Neutrophil (primary cell): Measurements from ENCODE around the gene PLAGL2.

Experiments
- H3K27ac ChIP-seq: fragments of 200-600 bp; sonication (generic); 2 replicates; pipeline ENCODE4 v1.5.1; 2016; ENCODE audit warnings: mild to moderate bottlenecking, moderate library complexity
- H3K27me3 ChIP-seq: fragments of 200-600 bp; sonication (generic); 2 replicates; pipeline ENCODE4 v1.6.0; 2016; ENCODE audit warnings: mild to moderate bottlenecking
- H3K36me3 ChIP-seq: fragments of 200-600 bp; sonication (generic); 2 replicates; pipeline ENCODE4 v1.5.1; 2017
- H3K4me1 ChIP-seq, 2 experiments: fragments of 200-600 bp in 1 of 2; sonication (generic) in 1 of 2; 1 replicate in 1 of 2; 2 replicates in 1 of 2; pipeline versions ENCODE4 v1.5.1 to v1.6.1; 2013 to 2016; ENCODE audit warnings: low read depth in 1 of 2, low read length in 1 of 2, mild to moderate bottlenecking in 1 of 2, moderate library complexity in 1 of 2; ENCODE audit not compliant: control insufficient read depth in 1 of 2, insufficient read depth in 1 of 2
- H3K4me3 ChIP-seq, 2 experiments: fragments of 200-600 bp in 1 of 2; sonication (generic) in 1 of 2; 1 replicate in 1 of 2; 2 replicates in 1 of 2; pipeline ENCODE4 v1.5.1; 2013 to 2016; ENCODE audit warnings: low read depth in 1 of 2, low read length in 1 of 2, mild to moderate bottlenecking in 1 of 2, moderate library complexity in 1 of 2
- H3K9me3 ChIP-seq: fragments of 200-600 bp; sonication (generic); 2 replicates; pipeline ENCODE4 v1.5.1; 2016
- TF ChIP-seq, protein P1 (sequence below): fragments of 200-600 bp; sonication (generic); IDR thresholded peaks from 2 replicates; pipeline ENCODE4 v1.5.1; 2016; ENCODE audit warnings: antibody characterized with exemption

Gene PLAGL2

DNA sequence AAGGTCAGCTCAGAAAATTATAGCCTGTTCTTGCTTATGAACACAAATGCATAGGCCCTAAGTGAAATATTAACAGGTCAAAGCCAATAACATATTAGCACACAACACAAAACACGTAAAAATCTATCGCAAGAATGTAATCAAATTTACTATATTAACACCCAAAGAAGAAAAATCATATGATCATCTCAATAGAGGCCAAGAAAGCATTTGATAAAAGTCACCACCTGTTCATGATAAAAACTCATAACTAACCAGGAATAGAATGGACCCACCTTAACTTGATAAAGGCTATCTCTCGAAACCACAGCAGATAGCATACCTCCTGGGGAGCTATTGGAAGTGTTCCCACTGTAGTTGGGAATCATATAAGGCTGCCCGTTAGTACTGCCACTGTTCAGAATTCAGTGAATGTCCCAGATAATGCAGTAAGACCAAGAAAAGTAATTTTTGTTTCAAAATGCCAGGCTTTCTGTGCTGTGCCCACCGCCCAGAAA, 21.8 kb upstream of the PLAGL2 start:
- Histone ChIP-seq H3K36me3 (peaks cover 5% of the 10 kb centered on the region), H3K4me3 (no peak overlapping the region), H3K4me1 (peaks cover 61 to 62% of the 10 kb centered on the region in 2 experiments), H3K27ac (peak overlapping the region; percentile 79), H3K27me3 (no peaks in the 10 kb centered on the region), H3K9me3 (no peaks in the 10 kb centered on the region)
- TF ChIP-seq, protein P1, sequence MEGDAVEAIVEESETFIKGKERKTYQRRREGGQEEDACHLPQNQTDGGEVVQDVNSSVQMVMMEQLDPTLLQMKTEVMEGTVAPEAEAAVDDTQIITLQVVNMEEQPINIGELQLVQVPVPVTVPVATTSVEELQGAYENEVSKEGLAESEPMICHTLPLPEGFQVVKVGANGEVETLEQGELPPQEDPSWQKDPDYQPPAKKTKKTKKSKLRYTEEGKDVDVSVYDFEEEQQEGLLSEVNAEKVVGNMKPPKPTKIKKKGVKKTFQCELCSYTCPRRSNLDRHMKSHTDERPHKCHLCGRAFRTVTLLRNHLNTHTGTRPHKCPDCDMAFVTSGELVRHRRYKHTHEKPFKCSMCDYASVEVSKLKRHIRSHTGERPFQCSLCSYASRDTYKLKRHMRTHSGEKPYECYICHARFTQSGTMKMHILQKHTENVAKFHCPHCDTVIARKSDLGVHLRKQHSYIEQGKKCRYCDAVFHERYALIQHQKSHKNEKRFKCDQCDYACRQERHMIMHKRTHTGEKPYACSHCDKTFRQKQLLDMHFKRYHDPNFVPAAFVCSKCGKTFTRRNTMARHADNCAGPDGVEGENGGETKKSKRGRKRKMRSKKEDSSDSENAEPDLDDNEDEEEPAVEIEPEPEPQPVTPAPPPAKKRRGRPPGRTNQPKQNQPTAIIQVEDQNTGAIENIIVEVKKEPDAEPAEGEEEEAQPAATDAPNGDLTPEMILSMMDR, result no peak

DNA sequence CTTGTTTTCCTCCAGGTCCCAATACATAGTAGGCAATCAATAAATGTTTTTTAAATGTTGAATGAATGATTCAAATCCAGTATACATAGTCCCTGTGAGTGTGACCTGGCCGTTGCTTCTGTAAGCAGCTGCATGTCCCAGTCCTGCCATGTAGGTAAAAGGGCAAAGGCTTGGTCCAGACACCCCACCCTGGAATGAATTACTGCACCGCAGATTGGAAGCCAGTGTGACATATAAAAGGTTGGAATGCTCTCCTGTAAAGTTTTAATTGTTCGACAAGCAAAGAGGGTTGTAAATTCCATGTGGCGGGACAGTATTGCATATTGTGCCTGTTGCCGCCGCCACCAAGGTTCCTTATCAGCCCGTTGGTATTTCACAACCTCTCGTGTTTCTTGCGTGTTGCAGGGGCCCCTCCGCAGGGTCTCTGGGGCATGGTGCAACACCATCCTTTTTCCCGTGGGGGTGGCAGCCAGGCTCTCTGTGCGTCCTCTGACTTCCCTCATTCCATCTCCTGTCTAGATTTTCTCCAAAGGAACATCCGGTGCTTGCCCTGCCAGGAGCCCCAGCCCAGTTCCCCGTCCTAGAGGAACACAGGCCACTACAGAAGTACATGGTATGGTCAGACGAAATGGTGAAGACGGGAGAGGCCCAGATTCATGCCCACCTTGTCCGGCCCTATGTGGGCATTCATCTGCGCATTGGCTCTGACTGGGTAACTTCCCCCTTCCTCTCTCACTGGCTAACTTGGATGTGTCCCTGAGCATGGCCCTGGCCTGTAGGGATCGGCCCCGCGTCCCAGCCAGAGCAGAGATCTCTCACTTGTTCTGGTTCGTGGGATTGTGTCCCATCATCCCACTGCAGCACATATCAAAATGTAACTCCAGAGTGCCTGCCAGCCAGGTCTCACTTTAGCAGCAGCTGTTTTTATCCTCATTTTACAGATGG, 20.5 kb upstream of the PLAGL2 start:
- H3K4me3 ChIP-seq, result peak overlapping the region; percentile 12 to 54
- TF ChIP-seq, protein P1, result no peak
- peaks cover 48 to 49% of the 10 kb centered on the region in 2 experiments for H3K4me1 ChIP-seq
- H3K36me3 ChIP-seq, result peaks cover 15% of the 10 kb centered on the region
- H3K27ac ChIP-seq, result peak overlapping the region; percentile 79
- H3K9me3 ChIP-seq, result no peaks in the 10 kb centered on the region
- H3K27me3 ChIP-seq, result no peaks in the 10 kb centered on the region

DNA sequence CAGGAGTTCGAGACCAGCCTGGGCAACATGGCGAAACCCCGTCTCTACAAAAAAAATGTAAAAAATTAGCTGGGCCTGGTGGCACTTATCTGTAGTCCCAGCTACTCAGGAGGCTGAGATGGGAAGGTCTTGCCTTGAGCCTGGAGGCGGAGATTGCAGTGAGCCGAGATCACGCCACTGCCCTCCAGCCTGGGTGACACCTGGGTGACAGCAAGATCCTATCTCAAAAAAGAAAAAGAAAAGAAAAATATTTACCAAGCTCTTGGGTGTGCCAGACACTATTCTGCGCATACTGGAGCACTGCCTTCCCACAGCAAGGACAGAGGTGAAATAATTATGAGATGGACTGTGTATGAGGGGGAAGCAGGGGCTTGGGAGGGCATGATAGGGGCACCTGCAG, 19.8 kb upstream of the PLAGL2 start:
- TF ChIP-seq, protein P1, result no peak
- Histone ChIP-seq H3K36me3 (peaks cover 22% of the 10 kb centered on the region), H3K4me1 (peaks cover 41 to 42% of the 10 kb centered on the region in 2 experiments), H3K27ac (peak overlapping the region; percentile 79), H3K9me3 (no peaks in the 10 kb centered on the region), H3K4me3 (peak overlapping the region; percentile 12 to 54), H3K27me3 (no peaks in the 10 kb centered on the region)

DNA sequence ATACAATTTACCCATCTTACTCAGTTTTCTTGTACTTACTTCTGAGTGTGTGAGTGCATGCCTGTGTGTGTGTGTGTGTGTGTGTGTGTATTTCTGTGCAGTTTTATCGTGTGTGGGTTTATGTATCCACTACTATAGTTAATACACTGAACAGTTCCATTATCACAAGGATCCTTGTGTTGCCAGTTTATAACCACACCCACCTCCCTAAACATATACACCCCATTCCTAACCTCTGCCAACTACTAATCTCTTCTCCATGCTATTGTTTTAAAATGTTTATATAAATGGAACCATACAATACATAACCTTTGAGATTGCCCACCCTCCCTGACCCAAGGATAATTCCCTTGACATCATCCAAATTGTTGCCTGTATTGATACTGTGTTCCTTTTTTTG, 18.8 kb upstream of the PLAGL2 start:
- peaks cover 24% of the 10 kb centered on the region for H3K36me3 ChIP-seq
- no peaks in the 10 kb centered on the region for H3K27me3 ChIP-seq

DNA sequence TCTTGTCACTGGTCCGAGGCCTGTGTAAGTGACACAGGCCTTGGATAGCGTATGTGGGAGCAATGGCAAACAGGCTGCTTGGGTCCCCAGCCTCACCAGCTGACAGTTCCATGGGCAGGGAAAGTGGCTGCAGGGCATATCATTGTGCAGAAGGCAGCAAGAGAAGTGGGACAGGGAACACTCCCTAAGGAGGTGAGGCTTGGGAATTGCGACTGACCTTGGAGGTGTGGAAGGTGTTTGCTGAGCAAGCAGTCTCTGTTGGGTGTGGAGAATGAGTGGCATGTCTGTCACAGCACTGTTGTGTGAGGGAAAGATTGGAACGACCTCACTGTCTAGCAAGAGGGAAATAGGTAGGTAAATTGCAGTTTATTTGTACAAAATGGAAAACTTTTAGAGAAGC, 16.9 kb upstream of the PLAGL2 start:
- H3K36me3 ChIP-seq, result peaks cover 36% of the 10 kb centered on the region
- no peaks in the 10 kb centered on the region for H3K9me3 ChIP-seq
- TF ChIP-seq, protein P1, result no peak

More for the DNA sequence above, 18.8 kb upstream of the PLAGL2 start:
- Histone ChIP-seq H3K4me3 (no peak overlapping the region), H3K4me1 (peaks cover 32 to 34% of the 10 kb centered on the region in 2 experiments), H3K27ac (peak overlapping the region; percentile 79), H3K9me3 (no peaks in the 10 kb centered on the region)
- TF ChIP-seq, protein P1, result no peak

More for the DNA sequence above, 16.9 kb upstream of the PLAGL2 start:
- no peak overlapping the region for H3K27ac ChIP-seq
- no peaks in the 10 kb centered on the region for H3K27me3 ChIP-seq
- H3K4me1 ChIP-seq, result peaks cover 31 to 34% of the 10 kb centered on the region in 2 experiments
- H3K4me3 ChIP-seq, result no peak overlapping the region
